ENCODE data around the gene NFAM1.

The NFAM1 gene

GRCh38 chr22:42364604-42365110 lies 67.5 kb downstream of the NFAM1 start:
- H3K36me3 ChIP-seq (ENCODE audit: control insufficient read depth, low read length), result no peaks in the 10 kb centered on the region
- TF ChIP-seq CTCF (IDR thresholded peaks at IDR 0.05; ENCODE audit: low read depth, low read length, poor library complexity, severe bottlenecking) (no peak), EZH2phosphoT487 (IDR thresholded peaks at IDR 0.05; ENCODE audit: borderline replicate concordance, low read length) (no peak)
- H3K4me3 ChIP-seq (ENCODE audit: low read length), result no peak overlapping the region
- H4K20me1 ChIP-seq (ENCODE audit: control insufficient read depth, insufficient read depth, low read depth, low read length), result no peaks in the 10 kb centered on the region
- H3K9me2 ChIP-seq (replicated peaks; ENCODE audit: control insufficient read depth, low read length), result no peaks in the 10 kb centered on the region
- peaks cover 81% of the 10 kb centered on the region for H3K27me3 ChIP-seq (ENCODE audit: control insufficient read depth, low read length)
- H3K79me2 ChIP-seq (ENCODE audit: control insufficient read depth, low read length), result no peaks in the 10 kb centered on the region
- H3K4me2 ChIP-seq (ENCODE audit: low read length), result no peak overlapping the region
- no peaks in the 10 kb centered on the region for H3K9me3 ChIP-seq (ENCODE audit: control insufficient read depth, insufficient read depth, low read length)
- H3F3A ChIP-seq (ENCODE audit: control insufficient read depth, insufficient read depth), result no peaks in the 10 kb centered on the region
- H3K27ac ChIP-seq (ENCODE audit: low read depth, low read length), result no peak overlapping the region
- peaks cover 13% of the 10 kb centered on the region for H3K4me1 ChIP-seq (ENCODE audit: control insufficient read depth, low read length)

DNA sequence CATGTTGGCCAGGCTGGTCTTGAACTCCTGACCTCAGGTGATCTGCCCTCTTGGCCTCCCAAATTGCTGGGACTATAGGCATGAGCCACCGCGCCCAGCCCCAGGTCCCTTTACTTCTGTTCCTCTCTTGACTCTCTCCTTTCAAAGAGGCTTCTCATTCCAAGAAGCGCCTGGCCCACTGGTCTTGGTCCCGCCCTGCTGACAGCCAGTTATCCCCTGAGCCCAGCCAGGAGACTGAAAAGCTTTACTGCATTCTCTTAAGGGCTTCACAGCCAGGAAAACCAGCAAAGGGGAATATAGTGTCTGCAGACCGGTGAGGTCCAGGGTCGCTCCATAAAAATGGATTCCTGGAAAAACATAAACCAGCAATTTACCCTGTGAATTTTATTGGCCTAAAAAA lies 68.3 kb downstream of the NFAM1 start:
- TF ChIP-seq EZH2phosphoT487 (IDR thresholded peaks at IDR 0.05; ENCODE audit: borderline replicate concordance, low read length) (no peak), CTCF (IDR thresholded peaks at IDR 0.05; ENCODE audit: low read depth, low read length, poor library complexity, severe bottlenecking) (no peak)
- no peaks in the 10 kb centered on the region for H3F3A ChIP-seq (ENCODE audit: control insufficient read depth, insufficient read depth)
- no peak overlapping the region for H3K27ac ChIP-seq (ENCODE audit: low read depth, low read length)
- H3K27me3 ChIP-seq (ENCODE audit: control insufficient read depth, low read length), result peaks cover 87% of the 10 kb centered on the region
- no peak overlapping the region for H3K4me3 ChIP-seq (ENCODE audit: low read length)
- no peaks in the 10 kb centered on the region for H3K36me3 ChIP-seq (ENCODE audit: control insufficient read depth, low read length)
- no peaks in the 10 kb centered on the region for H3K9me3 ChIP-seq (ENCODE audit: control insufficient read depth, insufficient read depth, low read length)
- H3K9me2 ChIP-seq (replicated peaks; ENCODE audit: control insufficient read depth, low read length), result no peaks in the 10 kb centered on the region
- H3K79me2 ChIP-seq (ENCODE audit: control insufficient read depth, low read length), result no peaks in the 10 kb centered on the region
- H3K4me1 ChIP-seq (ENCODE audit: control insufficient read depth, low read length), result peaks cover 8% of the 10 kb centered on the region
- H4K20me1 ChIP-seq (ENCODE audit: control insufficient read depth, insufficient read depth, low read depth, low read length), result no peaks in the 10 kb centered on the region
- no peak overlapping the region for H3K4me2 ChIP-seq (ENCODE audit: low read length)

DNA sequence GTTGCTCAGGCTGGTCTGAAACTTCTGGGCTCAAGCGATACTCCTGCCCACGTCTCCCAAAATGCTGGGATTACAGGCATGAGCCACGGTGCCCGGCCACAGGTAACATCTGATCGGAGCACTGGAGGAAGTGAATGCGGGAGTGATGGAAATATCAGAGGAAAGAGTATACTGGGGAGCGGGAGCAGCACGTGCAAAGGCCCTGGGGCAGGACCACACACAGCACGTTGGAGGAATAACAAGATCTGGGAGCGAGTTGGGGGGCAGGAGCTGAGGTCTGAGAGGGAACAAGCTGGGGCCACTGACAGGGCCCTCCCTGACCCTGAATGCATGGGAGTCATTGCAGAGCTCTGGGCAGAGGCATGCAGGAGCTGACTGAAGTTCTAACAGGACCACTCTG lies 70.7 kb downstream of the NFAM1 start:
- H3K4me3 ChIP-seq (ENCODE audit: low read length), result no peak overlapping the region
- no peaks in the 10 kb centered on the region for H3F3A ChIP-seq (ENCODE audit: control insufficient read depth, insufficient read depth)
- no peaks in the 10 kb centered on the region for H3K36me3 ChIP-seq (ENCODE audit: control insufficient read depth, low read length)
- H3K27me3 ChIP-seq (ENCODE audit: control insufficient read depth, low read length), result peaks cover 77% of the 10 kb centered on the region
- no peaks in the 10 kb centered on the region for H3K9me3 ChIP-seq (ENCODE audit: control insufficient read depth, insufficient read depth, low read length)
- H3K9me2 ChIP-seq (replicated peaks; ENCODE audit: control insufficient read depth, low read length), result no peaks in the 10 kb centered on the region
- 0 out of 2 replicates have a peak, but pooled peaks cover 6% of the 10 kb centered on the region for H4K20me1 ChIP-seq (ENCODE audit: control insufficient read depth, insufficient read depth, low read depth, low read length)
- no peak overlapping the region for H3K4me2 ChIP-seq (ENCODE audit: low read length)
- peaks cover 12% of the 10 kb centered on the region for H3K4me1 ChIP-seq (ENCODE audit: control insufficient read depth, low read length)
- no peak overlapping the region for H3K27ac ChIP-seq (ENCODE audit: low read depth, low read length)
- TF ChIP-seq CTCF (IDR thresholded peaks at IDR 0.05; ENCODE audit: low read depth, low read length, poor library complexity, severe bottlenecking), result no peak
- no peak for TF ChIP-seq EZH2phosphoT487 (IDR thresholded peaks at IDR 0.05; ENCODE audit: borderline replicate concordance, low read length)
- H3K79me2 ChIP-seq (ENCODE audit: control insufficient read depth, low read length), result no peaks in the 10 kb centered on the region

All from DOHH2 (cell line).